Measurements from ENCODE around the gene ZNF385B.

GRCh38 chr2:179882851-179883806 is 21.7 kb upstream of the ZNF385B start:
- TF ChIP-seq POLR2A (IDR thresholded peaks at IDR 0.05) (no peak), CTCF (IDR thresholded peaks at IDR 0.05) (no peak)

Measured in body of pancreas (tissue), 4 donors.